GM12878 (cell line): ENCODE measurements around the gene ZIC5. TPM values are rescaled to one million over a fixed set of nuclear protein-coding genes. Genes with fewer than 3 reads are reported as not detected.

Experiments used
- ATAC-seq: fragments of 200-7000 bp; cut with Tn5 transposase; 3 replicates; pipeline ENCODE4 v1.9.1; 2020; ENCODE audit warnings: mild to moderate bottlenecking, moderate library complexity
- BruUV-seq: library from RNA; stranded (reverse); fragments of 400-500 nt; replicated peaks from 2 replicates; lab custom pipeline; 2021; lab: Mats Ljungman, UMichigan
- CTCF ChIA-PET: fragments of 300-600 bp; sonication (Branson Sonifier 250); formaldehyde crosslinking; extraction: SDS; loops from one replicate; lab custom pipeline; 2021; ENCODE audit warnings: inconsistent platforms; lab: Yijun Ruan, JAX
- POLR2A ChIA-PET: fragments of 350-600 bp; formaldehyde crosslinking; extraction: SDS; loops from one replicate; lab custom pipeline; 2021; ENCODE audit warnings: inconsistent platforms; lab: Charles Lee
- RAD21 ChIA-PET: fragments of 300-600 bp; sonication (Branson Sonifier 250); formaldehyde crosslinking; loops from one replicate; lab custom pipeline; 2023; ENCODE audit warnings: antibody characterized with exemption; ENCODE audit not compliant: unreplicated experiment; lab: Charles Lee
- SMC1A ChIA-PET: fragments of 300-600 bp; sonication (Branson Sonifier 250); formaldehyde crosslinking; loops from one replicate; lab custom pipeline; 2023; ENCODE audit not compliant: unreplicated experiment, uncharacterized antibody; lab: Charles Lee
- DNase-seq: peaks from one replicate; pipeline ENCODE4 v3.0.0-alpha.2; 2011; ENCODE audit warnings: low read depth, low spot score
- FAIRE-seq: peaks from 3 replicates; lab custom pipeline; 2011; peaks lifted over from hg19 to GRCh38; lab: Jason Lieb, UNC
- H2AFZ ChIP-seq: 2 replicates; pipeline ENCODE4 v1.6.0; 2011; ENCODE audit warnings: low read depth, low read length, control low read depth; ENCODE audit not compliant: control insufficient read depth
- H3K27ac ChIP-seq: 2 replicates; pipeline ENCODE4 v1.5.1; 2011; ENCODE audit warnings: control low read depth; ENCODE audit not compliant: control insufficient read depth, insufficient read depth
- H3K27me3 ChIP-seq, 2 experiments: replicated peaks in 1 of 2; 2 replicates each; pipeline versions ENCODE4 v1.6.0 to v1.6.1; 2011; ENCODE audit warnings: low read length in 1 of 2; ENCODE audit not compliant: control insufficient read depth in 2 of 2, insufficient read depth in 2 of 2
- H3K36me3 ChIP-seq, 2 experiments: 2 replicates each; pipeline ENCODE4 v1.5.1; 2011; ENCODE audit warnings: low read length in 1 of 2; ENCODE audit not compliant: control insufficient read depth in 2 of 2, insufficient read depth in 2 of 2
- H3K4me1 ChIP-seq: 2 replicates; pipeline ENCODE4 v1.6.1; 2011; ENCODE audit warnings: mild to moderate bottlenecking, low read length, moderate library complexity, mixed read lengths; ENCODE audit not compliant: control insufficient read depth, insufficient read depth
- H3K4me2 ChIP-seq: 2 replicates; pipeline ENCODE4 v1.6.0; 2011; ENCODE audit warnings: control low read depth; ENCODE audit not compliant: control insufficient read depth, insufficient read depth
- H3K4me3 ChIP-seq: fragments of 200-600 bp; sonication (generic); 2 replicates; pipeline ENCODE4 v1.5.1; 2016
- H3K79me2 ChIP-seq: 2 replicates; pipeline ENCODE4 v1.6.0; 2011; ENCODE audit warnings: low read length; ENCODE audit not compliant: control insufficient read depth, insufficient read depth
- H3K9ac ChIP-seq: 2 replicates; pipeline ENCODE4 v1.8.0; 2011; ENCODE audit warnings: low read length, control low read depth, mixed read lengths; ENCODE audit not compliant: control insufficient read depth, insufficient read depth
- H3K9me3 ChIP-seq: replicated peaks from 3 replicates; pipeline ENCODE4 v1.5.1; 2011; ENCODE audit warnings: mild to moderate bottlenecking, low read length; ENCODE audit not compliant: control insufficient read depth, insufficient read depth
- H4K20me1 ChIP-seq: 2 replicates; pipeline ENCODE4 v1.6.0; 2011; ENCODE audit not compliant: control insufficient read depth, insufficient read depth
- FOS ChIP-seq: IDR thresholded peaks from 3 replicates; pipeline ENCODE4 v1.6.1; 2011; ENCODE audit warnings: borderline replicate concordance; ENCODE audit not compliant: insufficient read length; ENCODE audit errors: extremely low read depth
- GATAD2B ChIP-seq: fragments of 450-650 bp; conservative IDR thresholded peaks from 2 replicates; pipeline ENCODE4 v1.6.1; 2017; ENCODE audit warnings: low read depth, mild to moderate bottlenecking, moderate library complexity
- MYC ChIP-seq: IDR thresholded peaks from 2 replicates; pipeline ENCODE4 v1.6.1; 2011; ENCODE audit warnings: mild to moderate bottlenecking, low read length, moderate library complexity, inconsistent platforms; ENCODE audit not compliant: insufficient read depth, insufficient replicate concordance, insufficient read length, severe bottlenecking
- NFYB ChIP-seq: IDR thresholded peaks from 2 replicates; pipeline ENCODE4 v1.6.1; 2011; ENCODE audit warnings: low read depth, mild to moderate bottlenecking, low read length, improper control_type of control experiment, moderate library complexity; ENCODE audit not compliant: insufficient read depth
- STAT3 ChIP-seq: IDR thresholded peaks from 2 replicates; pipeline ENCODE4 v1.6.1; 2011; ENCODE audit warnings: low read depth, low read length, improper control_type of control experiment
- USF1 ChIP-seq: IDR thresholded peaks from 2 replicates; pipeline ENCODE4 v1.6.1; 2011; ENCODE audit warnings: borderline replicate concordance, low read depth, mild to moderate bottlenecking, moderate library complexity, mixed read lengths, low read length; ENCODE audit not compliant: insufficient read depth; ENCODE audit errors: extremely low read length
- WRNIP1 ChIP-seq: IDR thresholded peaks from 2 replicates; pipeline ENCODE4 v1.6.1; 2011; ENCODE audit warnings: low read depth, low read length, improper control_type of control experiment, borderline replicate concordance
- YY1 ChIP-seq: IDR thresholded peaks from 2 replicates; pipeline ENCODE4 v1.6.1; 2011; ENCODE audit warnings: low read depth, mild to moderate bottlenecking, low read length
- WGBS: methylation state at CpG from one replicate; pipeline ENCODE4 v1.1.6; 2016; ENCODE audit warnings: low lambda C conversion rate; ENCODE audit not compliant: insufficient replicate concordance, insufficient coverage; ENCODE audit errors: missing lambda C conversion rate; 5-methylcytosine and 5-hydroxymethylcytosine counted together
- in situ Hi-C: fragments of 300-500 bp; cut with MboI; formaldehyde crosslinking; loops from 9 replicates; pipeline ENCODE4 v1.14.3; 2018; ENCODE audit warnings: mixed read lengths
- intact Hi-C: fragments of 100-400 bp; cut with micrococcal nuclease; formaldehyde crosslinking; loops from one replicate; pipeline ENCODE4 v1.14.2; 2022; ENCODE audit not compliant: unreplicated experiment
- polyA plus RNA-seq, 11 experiments: library from polyadenylated mRNA; depleted of rRNA in 4 of 11; unstranded in 6 of 11; stranded (reverse) in 5 of 11; fragments of >200 nt; fragmentation: Nextera tagmentation in 4 of 11; fragmentation: Illumina TruSeq in 1 of 11; extraction: Ambion mirVana in 4 of 11; extraction: Trizol in 1 of 11; gene quantifications; 1 replicate in 1 of 11; 2 replicates in 10 of 11; pipeline versions ENCODE4 v1.2.1 to v1.2.3, GENCODE V29; 2011 to 2016; ENCODE audit warnings: inconsistent platforms in 2 of 11, missing spikeins in 2 of 11, low read depth in 1 of 11
- total RNA-seq, 4 experiments: library from RNA; depleted of rRNA in 3 of 4; stranded (reverse); fragments of >200 nt in 3 of 4; fragmentation: Illumina TruSeq in 1 of 4; extraction: Trizol in 1 of 4; gene quantifications; 2 replicates each; pipeline versions ENCODE4 v1.2.1 to v1.2.3, GENCODE V29; 2013 to 2021

Gene ZIC5
- total and polyA plus RNA-seq, 10 of the 15 experiments (the other 5 are each of a cell fraction or from before 2014, with no cell fraction given): not detected

- Histone ChIP-seq H3K27me3 (peaks cover 3 to 39% of the 10 kb centered on the region in 2 experiments), H2AFZ (no peak overlapping the region), H3K79me2 (no peaks in the 10 kb centered on the region), H3K4me1 (no peaks in the 10 kb centered on the region), H3K4me3 (no peak overlapping the region), H3K9me3 (peaks cover 6% of the 10 kb centered on the region), H3K4me2 (no peak overlapping the region), H4K20me1 (no peaks in the 10 kb centered on the region), H3K9ac (no peak overlapping the region), H3K27ac (no peak overlapping the region), H3K36me3 (no peaks in the 10 kb centered on the region)
- POLR2A ChIA-PET: no interaction called here
- WGBS: 70% methylated on average over 48 of the region's 48 CpGs
- intact Hi-C loops: no loop called here
- CTCF ChIA-PET: no interaction called here
- no peak for DNase-seq
- FAIRE-seq: no peak
- no peak for ATAC-seq
- BruUV-seq: no TSS peak
- SMC1A ChIA-PET: no interaction called here
- TF ChIP-seq USF1 (no peak), MYC (no peak), GATAD2B (no peak), WRNIP1 (no peak), STAT3 (no peak), FOS (no peak), NFYB (no peak), YY1 (no peak)
- in situ Hi-C loops: no loop called here
- RAD21 ChIA-PET: no interaction called here
Measured at GRCh38 chr13:99982731-99983498, 11.3 kb upstream of the ZIC5 start.
